HepG2 (cell line): ENCODE measurements around the gene SLC22A23. TPM values are rescaled to one million over a fixed set of nuclear protein-coding genes. Genes with fewer than 3 reads are reported as not detected.

ENCODE experiments used
- ATAC-seq: fragments of 200-7000 bp; cut with Tn5 transposase; 3 replicates; pipeline ENCODE4 v1.9.1; 2020; ENCODE audit warnings: mild to moderate bottlenecking, moderate library complexity
- BruUV-seq: library from RNA; stranded (reverse); fragments of 400-500 nt; replicated peaks from 2 replicates; lab custom pipeline; 2021; lab: Mats Ljungman, UMichigan
- CTCF ChIA-PET: fragments of 300-600 bp; formaldehyde crosslinking; extraction: SDS; loops from one replicate; lab custom pipeline; 2021; ENCODE audit warnings: low total read pairs, inconsistent platforms, low intra/inter-chr PET ratio; lab: Yijun Ruan, JAX
- POLR2A ChIA-PET: fragments of 350-600 bp; sonication (Branson Sonifier 250); formaldehyde crosslinking; loops from one replicate; lab custom pipeline; 2020; ENCODE audit warnings: antibody characterized with exemption, inconsistent platforms; lab: Yijun Ruan, JAX
- DNase-seq: peaks from one replicate; pipeline ENCODE4 v3.0.0-alpha.2; 2015; ENCODE audit warnings: low spot score
- FAIRE-seq: peaks from 3 replicates; lab custom pipeline; 2011; peaks lifted over from hg19 to GRCh38; lab: Jason Lieb, UNC
- H2AFZ ChIP-seq: one replicate; pipeline ENCODE4 v1.6.1; 2011; ENCODE audit warnings: low read length, inconsistent platforms
- H3K27ac ChIP-seq: fragments of 300-600 bp; 3 replicates; pipeline ENCODE4 v1.8.0; 2011; ENCODE audit warnings: mixed run types, mild to moderate bottlenecking, mixed read lengths, low read length, inconsistent platforms; ENCODE audit not compliant: insufficient read depth; ENCODE audit errors: extremely low read length
- H3K27me3 ChIP-seq, 2 experiments: fragments of 200-600 bp in 1 of 2; 2 replicates in 1 of 2; 3 replicates in 1 of 2; pipeline versions ENCODE4 v1.6.0 to v1.8.0; 2011; ENCODE audit warnings: low read length in 2 of 2, mild to moderate bottlenecking in 2 of 2, moderate library complexity in 2 of 2, inconsistent platforms in 1 of 2; ENCODE audit not compliant: insufficient read depth in 2 of 2, control insufficient read depth in 1 of 2
- H3K36me3 ChIP-seq, 2 experiments: fragments of 200-600 bp in 1 of 2; replicated peaks in 1 of 2; 2 replicates in 1 of 2; 3 replicates in 1 of 2; pipeline versions ENCODE4 v1.5.1 to v1.8.0; 2011; ENCODE audit warnings: low read length in 2 of 2, inconsistent platforms in 1 of 2; ENCODE audit not compliant: insufficient read depth in 2 of 2, control insufficient read depth in 1 of 2
- H3K4me1 ChIP-seq: 2 replicates; pipeline ENCODE4 v1.5.1; 2012; ENCODE audit warnings: low read length, inconsistent platforms; ENCODE audit not compliant: insufficient read depth
- H3K4me2 ChIP-seq: 2 replicates; pipeline ENCODE4 v1.6.0; 2011; ENCODE audit warnings: low read depth, low read length, inconsistent platforms
- H3K4me3 ChIP-seq, 3 experiments: fragments of 200-600 bp in 1 of 3; sonication (generic), shearing (Covaris generic) in 1 of 3; replicated peaks in 1 of 3; 2 replicates each; pipeline ENCODE4 v1.5.1; 2011 to 2016; ENCODE audit warnings: low read length in 3 of 3, inconsistent platforms in 2 of 3, low read depth in 2 of 3, mild to moderate bottlenecking in 2 of 3, control low read depth in 1 of 3, mixed read lengths in 1 of 3; ENCODE audit not compliant: insufficient read depth in 1 of 3
- H3K79me2 ChIP-seq: one replicate; pipeline ENCODE4 v1.6.1; 2011; ENCODE audit warnings: low read length, inconsistent platforms; ENCODE audit not compliant: insufficient read depth
- H3K9ac ChIP-seq: 2 replicates; pipeline ENCODE4 v1.6.0; 2011; ENCODE audit warnings: mild to moderate bottlenecking, low read depth, low read length, inconsistent platforms; ENCODE audit not compliant: insufficient read depth
- H3K9me3 ChIP-seq: 2 replicates; pipeline ENCODE4 v1.5.1; 2012; ENCODE audit warnings: mild to moderate bottlenecking, low read length
- H4K20me1 ChIP-seq: 2 replicates; pipeline ENCODE4 v1.6.0; 2011; ENCODE audit warnings: inconsistent platforms, mild to moderate bottlenecking, low read length, moderate library complexity; ENCODE audit not compliant: insufficient read depth
- ARID2 ChIP-seq: sonication (generic); formaldehyde crosslinking; IDR thresholded peaks from 2 replicates; pipeline ENCODE4 v1.8.1; 2022; ENCODE audit warnings: mild to moderate bottlenecking, missing genetic modification reagents, borderline replicate concordance
- ATF4 ChIP-seq, 2 experiments: fragments of 450-650 bp in 1 of 2; sonication (generic) in 1 of 2; formaldehyde crosslinking; IDR thresholded peaks; 2 replicates each; pipeline versions ENCODE4 v1.5.0 to v1.8.0; 2020 to 2022; ENCODE audit warnings: mild to moderate bottlenecking in 1 of 2, missing genetic modification reagents in 1 of 2
- CHCHD3 ChIP-seq: sonication (generic); formaldehyde crosslinking; IDR thresholded peaks from 2 replicates; pipeline ENCODE4 v1.8.0; 2022; ENCODE audit warnings: mild to moderate bottlenecking, missing genetic modification reagents, moderate library complexity
- CSRNP1 ChIP-seq: sonication (generic); formaldehyde crosslinking; IDR thresholded peaks from 2 replicates; pipeline ENCODE4 v1.8.1; 2023; ENCODE audit warnings: mild to moderate bottlenecking, missing genetic modification reagents
- EED ChIP-seq: sonication (generic); formaldehyde crosslinking; IDR thresholded peaks from 2 replicates; pipeline ENCODE4 v1.5.0; 2020; ENCODE audit warnings: mild to moderate bottlenecking, missing genetic modification reagents
- GATAD2A ChIP-seq: IDR thresholded peaks from 2 replicates; pipeline ENCODE4 v1.6.1; 2016
- KLF6 ChIP-seq: IDR thresholded peaks from 2 replicates; pipeline ENCODE4 v1.8.0; 2016; ENCODE audit warnings: missing biosample characterization, missing genetic modification reagents
- TIGD3 ChIP-seq: sonication (generic); formaldehyde crosslinking; IDR thresholded peaks from 2 replicates; pipeline ENCODE4 v1.5.1; 2020; ENCODE audit warnings: mild to moderate bottlenecking, missing genetic modification reagents, borderline replicate concordance
- U2AF1 ChIP-seq: fragments of 200-400 bp; formaldehyde crosslinking; optimal IDR thresholded peaks from 2 replicates; pipeline ENCODE3; 2017; ENCODE audit warnings: mild to moderate bottlenecking, low read depth, low read length
- ZNF235 ChIP-seq: sonication (generic); formaldehyde crosslinking; IDR thresholded peaks from 2 replicates; pipeline ENCODE4 v1.8.1; 2023; ENCODE audit warnings: mild to moderate bottlenecking, missing genetic modification reagents, borderline replicate concordance
- ZNF280B ChIP-seq: sonication (generic); formaldehyde crosslinking; IDR thresholded peaks from 2 replicates; pipeline ENCODE4 v1.5.0; 2020; ENCODE audit warnings: missing genetic modification reagents, mild to moderate bottlenecking, borderline replicate concordance
- ZNF704 ChIP-seq: sonication (generic); formaldehyde crosslinking; IDR thresholded peaks from 2 replicates; pipeline ENCODE4 v1.8.1; 2023; ENCODE audit warnings: mild to moderate bottlenecking, inconsistent platforms, moderate library complexity, missing genetic modification reagents, borderline replicate concordance
- WGBS: methylation state at CpG from one replicate; pipeline ENCODE4 v1.1.6; 2017; ENCODE audit warnings: low lambda C conversion rate; 5-methylcytosine and 5-hydroxymethylcytosine counted together
- in situ Hi-C: cut with HindIII; loops from 2 replicates; pipeline ENCODE4 v1.10.0; 2017; ENCODE audit warnings: low pct_unique_long_range_greater_than_20kb; ENCODE audit not compliant: extremely low pct_ligation_motif_present
- intact Hi-C: fragments of 100-400 bp; cut with micrococcal nuclease; formaldehyde crosslinking; loops from one replicate; pipeline ENCODE4 v1.10.0; 2022; ENCODE audit not compliant: unreplicated experiment
- polyA plus RNA-seq, 8 experiments: library from polyadenylated mRNA; depleted of rRNA in 3 of 8; stranded (reverse) in 7 of 8; unstranded in 1 of 8; fragments of >200 nt; fragmentation: Illumina TruSeq in 4 of 8; extraction: Trizol in 4 of 8; gene quantifications; 2 replicates each; pipeline versions ENCODE4 v1.2.1 to v1.2.3, GENCODE V29; 2011 to 2016; ENCODE audit warnings: low read depth in 4 of 8, missing spikeins in 1 of 8, mixed read lengths in 1 of 8; ENCODE audit not compliant: insufficient read depth in 1 of 8
- total RNA-seq, 5 experiments: library from RNA; depleted of rRNA; stranded (reverse); fragments of >200 nt; fragmentation: Illumina TruSeq; extraction: Trizol; gene quantifications; 2 replicates each; pipeline ENCODE4 v1.2.3, GENCODE V29; 2016; ENCODE audit warnings: low read depth in 1 of 5

The SLC22A23 gene
- total and polyA plus RNA-seq, 2 of the 13 experiments (the other 11 are each of a cell fraction or from before 2014, with no cell fraction given), result 11.8 to 17.5 TPM

DNA sequence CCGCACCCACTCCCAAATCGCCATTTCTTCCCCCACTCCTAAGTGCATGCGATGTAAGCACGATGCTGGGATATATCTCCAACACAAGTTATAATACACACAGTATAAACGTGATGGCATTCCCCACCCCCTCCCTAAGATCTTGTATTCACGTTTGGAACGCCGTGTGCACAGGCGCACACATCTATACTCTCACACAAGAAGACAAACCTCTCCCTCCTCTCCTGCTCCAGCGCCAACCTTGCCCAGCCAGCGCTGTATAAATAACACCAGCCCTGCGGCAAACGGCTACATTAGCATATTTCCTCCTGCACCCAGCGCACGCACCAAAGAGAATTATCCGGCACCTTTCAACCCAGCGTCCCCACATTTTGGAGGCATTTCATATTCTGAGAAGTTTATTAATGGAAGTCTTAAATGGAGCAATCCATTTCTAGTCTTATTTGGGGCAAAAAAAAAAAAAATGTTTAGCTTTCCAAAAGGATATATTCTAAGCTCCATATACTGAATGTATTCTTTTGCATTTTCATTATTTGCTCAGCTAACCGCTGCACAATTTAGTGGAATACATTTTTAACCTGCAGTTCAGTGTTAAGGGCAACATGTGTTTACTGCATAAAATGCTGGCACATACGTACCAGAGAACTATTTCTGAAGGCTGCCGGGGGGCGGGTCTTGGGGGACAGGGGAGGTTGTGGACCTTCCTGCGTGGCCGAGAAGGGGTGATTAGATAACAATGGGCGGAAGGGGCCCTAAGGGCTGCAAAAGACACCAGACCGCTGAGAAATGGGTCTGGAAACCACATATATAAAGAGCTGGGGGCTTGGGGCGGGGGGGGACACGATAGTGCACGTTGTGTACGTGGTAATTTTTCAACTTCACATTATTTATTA, 1.1 kb upstream of the SLC22A23 start:
- in situ Hi-C loops, result loop anchor here (5.0 to 10.0 kb wide), 2 partner anchors 101 to 277 kb away; no protein-coding TSS in a partner anchor
- H3K27me3 ChIP-seq, result no peaks in the 10 kb centered on the region; a peak in 1 of 5 replicates
- DNase-seq, result peak; percentile 37
- peak overlapping the region; percentile 75 to 91 (median 85) for H3K4me3 ChIP-seq
- peak overlapping the region; percentile 68 for H3K9ac ChIP-seq
- H3K27ac ChIP-seq, result no peak overlapping the region
- peak overlapping the region; percentile 93 for H3K4me2 ChIP-seq
- peaks cover 28% of the 10 kb centered on the region for H4K20me1 ChIP-seq
- 36% methylated on average over 29 of the region's 29 CpGs for WGBS
- ChIA-PET POLR2A (interaction anchor here (1.2 kb wide), 1 partner anchor 55 kb away, joined by 3 read pairs; no protein-coding TSS in a partner anchor), CTCF (interaction anchor here (0.6 to 1.9 kb wide), 3 partner anchors 48 to 178 kb away, joined by 4 to 8 read pairs (median 7); no protein-coding TSS in a partner anchor)
- H3K79me2 ChIP-seq, result peaks cover 33% of the 10 kb centered on the region
- intact Hi-C loops, result loop anchor here (1.0 to 5.0 kb wide), 4 partner anchors 44 to 274 kb away; no protein-coding TSS in a partner anchor
- no peak overlapping the region for H2AFZ ChIP-seq
- BruUV-seq, result no TSS peak
- FAIRE-seq, result no peak
- no peaks in the 10 kb centered on the region for H3K9me3 ChIP-seq
- peaks cover 39% of the 10 kb centered on the region for H3K4me1 ChIP-seq
- peak; percentile 45 for ATAC-seq
- H3K36me3 ChIP-seq, result no peaks in the 10 kb centered on the region; a peak in 1 of 5 replicates
- no peak for TF ChIP-seq ATF4 (CRISPR knock-in tag; IDR thresholded peaks at IDR 0.05)
- peak; percentile 61 for TF ChIP-seq U2AF1
- no peak for TF ChIP-seq ZNF704 (CRISPR knock-in tag)
- TF ChIP-seq ZNF235 (CRISPR knock-in tag), result 0 out of 2 replicates have a peak, but pooled peaks have one; percentile 14
- TF ChIP-seq ARID2 (CRISPR knock-in tag), result peak; percentile 89
- peak; percentile 45; the same call in 1 of the 2 replicates for TF ChIP-seq GATAD2A (CRISPR knock-in tag)
- no peak for TF ChIP-seq CHCHD3 (CRISPR knock-in tag)
- TF ChIP-seq ZNF280B (CRISPR knock-in tag), result no peak
- no peak; the same call in 1 of the 2 replicates for TF ChIP-seq EED (CRISPR knock-in tag)
- TF ChIP-seq KLF6 (CRISPR knock-in tag), result peak; percentile 15; the same call in 1 of the 2 replicates
- TF ChIP-seq TIGD3 (CRISPR knock-in tag), result no peak
- 0 out of 2 replicates have a peak, but pooled peaks have one; percentile 33 for TF ChIP-seq CSRNP1 (CRISPR knock-in tag)
